GM10248 (cell line): ENCODE results near the gene GALNT9.
A peak's percentile ranks its signal among the peaks of the same experiment; 100 is the strongest.
"Not testable (repeated sequence)": the region's sequence is repeated elsewhere in the genome, so short reads cannot be mapped to it uniquely, and the experiment has no call there.

Experiments
- CTCF ChIA-PET: fragments of 300-600 bp; sonication (Branson Sonifier 250); formaldehyde crosslinking; extraction: SDS; loops from one replicate; lab custom pipeline; 2021; ENCODE audit warnings: antibody characterized with exemption; lab: Yijun Ruan, JAX
- POLR2A ChIA-PET: fragments of 350-650 bp; sonication (Branson Sonifier 250); formaldehyde crosslinking; extraction: SDS; loops from one replicate; lab custom pipeline; 2020; ENCODE audit warnings: antibody characterized with exemption; lab: Yijun Ruan, JAX
- DNase-seq: peaks from one replicate; pipeline ENCODE4 v3.0.0; 2012; ENCODE audit errors: extremely low spot score
- CTCF ChIP-seq: IDR thresholded peaks from 2 replicates; pipeline ENCODE4 v1.5.1; 2012; ENCODE audit warnings: mild to moderate bottlenecking, low read depth; ENCODE audit errors: extremely low read depth, missing control alignments, control extremely low read depth

The GALNT9 gene

DNA sequence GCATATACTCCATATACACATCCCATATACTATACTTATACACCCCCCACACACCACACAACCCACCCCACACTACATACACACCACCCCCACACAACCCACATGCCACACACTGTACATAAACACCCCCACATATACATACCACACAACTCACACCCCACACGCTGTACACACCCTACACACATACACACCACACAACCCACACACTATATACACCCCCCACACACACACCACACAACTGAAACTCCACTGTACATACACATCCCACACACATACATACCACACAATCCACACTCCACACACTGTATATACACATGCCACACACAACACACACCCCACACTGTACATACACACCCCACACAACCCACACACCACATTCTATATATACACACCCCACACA is 104.2 kb downstream of the GALNT9 start:
- POLR2A ChIA-PET = no interaction called here
- CTCF ChIA-PET = no interaction called here
- DNase-seq = no peak
- no peak for TF ChIP-seq CTCF

- no peak for TF ChIP-seq CTCF
- ChIA-PET CTCF (no interaction called here), POLR2A (no interaction called here)
- no peak for DNase-seq
These were observed 104.9 kb downstream of the GALNT9 start for GRCh38 chr12:132224484-132224883.

- TF ChIP-seq CTCF = no peak
- POLR2A ChIA-PET = no interaction called here
- no peak for DNase-seq
- CTCF ChIA-PET = no interaction called here
These were observed 106.6 kb downstream of the GALNT9 start for GRCh38 chr12:132222808-132223173.

GRCh38 chr12:132222096-132222807 is 107.1 kb downstream of the GALNT9 start:
- POLR2A ChIA-PET = no interaction called here
- no peak for TF ChIP-seq CTCF
- CTCF ChIA-PET = no interaction called here
- DNase-seq = no peak

DNA sequence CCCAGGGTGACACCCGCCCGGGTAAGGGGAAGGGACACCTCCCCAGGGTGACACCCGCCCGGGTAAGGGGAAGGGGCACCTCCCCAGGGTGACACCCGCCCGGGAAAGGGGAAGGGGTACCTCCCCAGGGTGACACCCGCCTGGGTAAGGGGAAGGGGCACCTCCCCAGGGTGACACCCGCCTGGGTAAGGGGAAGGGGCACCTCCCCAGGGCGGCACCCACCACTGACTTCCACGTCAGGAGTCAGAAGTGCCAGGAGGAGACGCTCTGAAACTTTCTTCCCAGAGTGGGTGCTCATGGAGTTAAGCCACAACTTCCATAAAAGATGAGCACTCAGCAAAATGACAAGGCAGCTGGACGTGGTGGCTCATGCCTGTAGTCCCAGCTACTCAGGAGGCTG is 109.6 kb downstream of the GALNT9 start:
- CTCF ChIA-PET = interaction anchor here (1.0 to 1.5 kb wide), 3 partner anchors 9 to 66 kb away, joined by 3 to 4 read pairs (median 4); no protein-coding TSS in a partner anchor
- DNase-seq, POLR2A ChIA-PET: not testable (repeated sequence)

GRCh38 chr12:132219323-132219722 is 110.1 kb downstream of the GALNT9 start:
- CTCF ChIA-PET = interaction anchor here (1.0 to 1.5 kb wide), 3 partner anchors 9 to 66 kb away, joined by 3 to 4 read pairs (median 4); no protein-coding TSS in a partner anchor
- DNase-seq = no peak
- POLR2A ChIA-PET = no interaction called here
- TF ChIP-seq CTCF = no peak

DNA sequence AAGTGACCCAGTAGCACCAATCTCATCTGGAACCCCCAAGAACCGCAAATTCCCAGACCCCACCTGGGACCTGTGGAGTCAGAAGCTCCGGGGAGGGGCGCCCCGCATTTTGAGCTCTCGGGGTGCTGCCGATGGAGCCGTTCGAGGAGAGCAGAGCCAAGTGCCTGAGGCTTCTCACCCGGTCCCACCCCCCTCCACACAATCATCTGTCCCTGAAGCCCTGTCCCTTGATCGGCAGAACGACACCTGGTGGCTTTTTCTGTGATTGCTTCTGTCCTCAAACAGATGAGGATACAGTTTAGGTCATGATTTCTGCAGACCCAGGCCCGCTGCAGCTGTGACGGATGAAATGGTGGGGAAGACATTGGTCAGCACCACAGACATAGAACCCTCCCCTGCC is 110.5 kb downstream of the GALNT9 start:
- POLR2A ChIA-PET = no interaction called here
- DNase-seq = peak; percentile 48
- CTCF ChIA-PET = interaction anchor here (1.0 to 1.5 kb wide), 3 partner anchors 8 to 65 kb away, joined by 3 to 4 read pairs (median 4); no protein-coding TSS in a partner anchor
- peak; percentile 29 for TF ChIP-seq CTCF
